OCI-LY1 (cell line): ENCODE results near the gene TESK2.

Experiments
- CTCF ChIP-seq: fragments of 200-600 bp; sonication (generic), shearing (Covaris generic); IDR thresholded peaks from 2 replicates; pipeline ENCODE4 v1.5.1; 2017; ENCODE audit warnings: mild to moderate bottlenecking, antibody characterized with exemption, low read length, moderate library complexity, mixed read lengths
- EZH2 ChIP-seq: fragments of 200-600 bp; sonication (generic), shearing (Covaris generic); IDR thresholded peaks from 2 replicates; pipeline ENCODE4 v1.8.0; 2017; ENCODE audit warnings: borderline replicate concordance, mixed run types, mild to moderate bottlenecking, antibody characterized with exemption, low read length, moderate library complexity, mixed read lengths

DNA sequence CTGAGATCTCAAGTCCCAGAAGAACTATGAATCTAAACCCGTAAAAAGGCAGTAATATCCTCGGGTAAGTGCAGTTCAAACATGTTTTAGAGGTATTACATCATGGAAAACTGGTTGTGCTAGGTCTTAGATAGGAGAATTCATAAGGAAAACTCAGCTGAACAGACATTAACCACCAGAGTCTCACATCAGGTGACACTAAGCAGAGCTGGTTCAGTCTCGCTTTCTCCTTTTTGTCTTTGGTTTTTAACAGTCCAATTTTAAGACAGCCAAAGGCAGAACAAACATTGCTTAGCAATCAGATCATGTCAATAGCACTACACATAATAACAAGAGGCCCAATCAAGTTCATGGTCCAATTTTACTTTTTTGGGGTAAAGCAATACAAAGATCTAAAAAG is 87.7 kb downstream of the TESK2 start:
- TF ChIP-seq CTCF (no peak), EZH2 (no peak)
